K562 (cell line): ENCODE results near the gene TAS2R38. TPM values are rescaled to one million over a fixed set of nuclear protein-coding genes. Genes with fewer than 3 reads are reported as not detected.

Source experiments
- ATAC-seq: fragments of 200-7000 bp; cut with Tn5 transposase; 3 replicates; pipeline ENCODE4 v1.9.1; 2020; ENCODE audit warnings: moderate library complexity
- BruUV-seq: library from RNA; stranded (reverse); fragments of 400-500 nt; replicated peaks from 2 replicates; lab custom pipeline; 2021; lab: Mats Ljungman, UMichigan
- CTCF ChIA-PET: fragments of 300-600 bp; formaldehyde crosslinking; extraction: SDS; loops from one replicate; lab custom pipeline; 2021; ENCODE audit warnings: low intra/inter-chr PET ratio; lab: Yijun Ruan, JAX
- POLR2A ChIA-PET: fragments of 300-600, 350-650 bp; sonication (Branson Sonifier 250); formaldehyde crosslinking; extraction: SDS; loops from one replicate; lab custom pipeline; 2021; ENCODE audit warnings: antibody characterized with exemption, inconsistent platforms; lab: Yijun Ruan, JAX
- DNase-seq, 4 experiments: peaks; one replicate each; pipeline versions ENCODE4 v3.0.0 to v3.0.0-alpha.2; 2011 to 2018; ENCODE audit warnings: low spot score in 3 of 4, mixed read lengths in 3 of 4; ENCODE audit errors: extremely low read depth in 1 of 4
- FAIRE-seq: peaks from 2 replicates; lab custom pipeline; 2011; peaks lifted over from hg19 to GRCh38; lab: Jason Lieb, UNC
- H2AFZ ChIP-seq: 2 replicates; pipeline ENCODE4 v1.6.0; 2011; ENCODE audit warnings: low read depth, low read length, control low read depth, inconsistent platforms
- H3K27ac ChIP-seq: fragments of 200-600 bp; 3 replicates; pipeline ENCODE4 v1.8.0; 2011; ENCODE audit warnings: low read depth, mild to moderate bottlenecking, control low read depth, inconsistent platforms, low read length, moderate library complexity, mixed read lengths; ENCODE audit errors: extremely low read depth
- H3K27me3 ChIP-seq, 2 experiments: fragments of 300-600 bp in 1 of 2; 2 replicates in 1 of 2; 3 replicates in 1 of 2; pipeline versions ENCODE4 v1.6.0 to v1.8.0; 2011; ENCODE audit warnings: inconsistent platforms in 2 of 2, low read length in 2 of 2, mild to moderate bottlenecking in 1 of 2, mixed read lengths in 1 of 2, moderate library complexity in 1 of 2; ENCODE audit not compliant: control insufficient read depth in 2 of 2, insufficient read depth in 2 of 2
- H3K36me3 ChIP-seq: fragments of 300-600 bp; 3 replicates; pipeline ENCODE4 v1.8.0; 2011; ENCODE audit warnings: mild to moderate bottlenecking, low read length, inconsistent platforms; ENCODE audit not compliant: control insufficient read depth, insufficient read depth
- H3K4me1 ChIP-seq, 2 experiments: fragments of 200-600 bp in 1 of 2; replicated peaks in 1 of 2; 2 replicates in 1 of 2; 3 replicates in 1 of 2; pipeline versions ENCODE4 v1.5.1 to v1.8.0; 2011; ENCODE audit warnings: inconsistent platforms in 2 of 2, low read length in 2 of 2, mild to moderate bottlenecking in 1 of 2, mixed read lengths in 1 of 2, moderate library complexity in 1 of 2; ENCODE audit not compliant: control insufficient read depth in 2 of 2, insufficient read depth in 2 of 2
- H3K4me2 ChIP-seq: 2 replicates; pipeline ENCODE4 v1.6.1; 2011; ENCODE audit warnings: low read length, control low read depth, inconsistent platforms, mixed read lengths; ENCODE audit not compliant: insufficient read depth
- H3K4me3 ChIP-seq: fragments of 200-600 bp; sonication (generic), shearing (Covaris generic); 2 replicates; pipeline ENCODE4 v1.5.1; 2016; ENCODE audit warnings: control low read depth, inconsistent platforms
- H3K79me2 ChIP-seq: fragments of 200-600 bp; 3 replicates; pipeline ENCODE4 v1.8.0; 2011; ENCODE audit warnings: low read length, inconsistent platforms; ENCODE audit not compliant: control insufficient read depth, insufficient read depth
- H3K9ac ChIP-seq, 2 experiments: 2 replicates each; pipeline versions ENCODE4 v1.6.0 to v1.6.1; 2011; ENCODE audit warnings: low read depth in 2 of 2, low read length in 2 of 2, control low read depth in 1 of 2, inconsistent platforms in 1 of 2, mild to moderate bottlenecking in 1 of 2, mixed read lengths in 1 of 2; ENCODE audit not compliant: insufficient read depth in 1 of 2
- H3K9me1 ChIP-seq: one replicate; pipeline ENCODE4 v1.6.0; 2011; ENCODE audit warnings: inconsistent platforms, mild to moderate bottlenecking, low read length, moderate library complexity; ENCODE audit not compliant: control insufficient read depth, insufficient read depth
- H3K9me3 ChIP-seq: replicated peaks from 2 replicates; pipeline ENCODE4 v1.5.1; 2011; ENCODE audit warnings: low read depth, low read length, inconsistent platforms; ENCODE audit not compliant: control insufficient read depth, insufficient read depth
- H4K20me1 ChIP-seq: replicated peaks from 2 replicates; pipeline ENCODE4 v1.6.1; 2011; ENCODE audit warnings: low read length, inconsistent platforms, mixed read lengths; ENCODE audit not compliant: control insufficient read depth, insufficient read depth
- BRD4 ChIP-seq: fragments of 200-600 bp; sonication (generic); IDR thresholded peaks from 2 replicates; pipeline ENCODE4 v1.6.1; 2017; ENCODE audit warnings: inconsistent platforms
- CBX2 ChIP-seq: fragments of 200-600 bp; sonication (generic); IDR thresholded peaks from one replicate; pipeline ENCODE4 v1.6.1; 2012; ENCODE audit warnings: mild to moderate bottlenecking, low read length, inconsistent platforms; ENCODE audit not compliant: insufficient read depth, poor library complexity, severe bottlenecking
- CREB3L1 ChIP-seq: fragments of 450-650 bp; IDR thresholded peaks from 2 replicates; pipeline ENCODE4 v1.6.1; 2014; ENCODE audit warnings: low read depth, mild to moderate bottlenecking, moderate library complexity, borderline replicate concordance
- CXXC5 ChIP-seq: fragments of 250-450 bp; sonication (Bioruptor Pico); IDR thresholded peaks from 2 replicates; pipeline ENCODE4 v1.8.0; 2022; ENCODE audit warnings: inconsistent platforms, mild to moderate bottlenecking, moderate library complexity
- FOXA3 ChIP-seq, 2 experiments: fragments of 450-650 bp in 1 of 2; sonication (generic) in 1 of 2; formaldehyde crosslinking; IDR thresholded peaks in 1 of 2; conservative IDR thresholded peaks in 1 of 2; 2 replicates each; pipeline versions ENCODE4 v1.4.0 to v1.8.0; 2020 to 2022; ENCODE audit warnings: mild to moderate bottlenecking in 2 of 2, missing genetic modification reagents in 1 of 2
- HNRNPUL1 ChIP-seq: fragments of 200-400 bp; formaldehyde crosslinking; IDR thresholded peaks from 2 replicates; pipeline ENCODE4 v1.6.1; 2017; ENCODE audit warnings: low read length
- JUN ChIP-seq, 2 experiments: sonication (generic) in 1 of 2; formaldehyde crosslinking in 1 of 2; IDR thresholded peaks; 2 replicates each; pipeline versions ENCODE4 v1.6.1 to v1.8.0; 2012 to 2022; ENCODE audit warnings: borderline replicate concordance in 2 of 2, mild to moderate bottlenecking in 2 of 2, improper control_type of control experiment in 1 of 2, low read depth in 1 of 2, low read length in 1 of 2, missing genetic modification reagents in 1 of 2
- KLF6 ChIP-seq: fragments of 250-450 bp; sonication (Bioruptor Pico); IDR thresholded peaks from 2 replicates; pipeline ENCODE4 v1.4.0; 2020; ENCODE audit warnings: mild to moderate bottlenecking, moderate library complexity, borderline replicate concordance
- RFX5 ChIP-seq: IDR thresholded peaks from 2 replicates; pipeline ENCODE4 v1.6.1; 2011; ENCODE audit warnings: low read depth, mild to moderate bottlenecking, improper control_type of control experiment, low read length
- RFX7 ChIP-seq: fragments of 250-450 bp; sonication (Bioruptor Pico); IDR thresholded peaks from 2 replicates; pipeline ENCODE4 v1.5.1; 2021; ENCODE audit warnings: mild to moderate bottlenecking
- SMARCA5 ChIP-seq: fragments of 450-650 bp; IDR thresholded peaks from 2 replicates; pipeline ENCODE4 v1.6.1; 2016
- SNRNP70 ChIP-seq: fragments of 200-400 bp; formaldehyde crosslinking; optimal IDR thresholded peaks from 2 replicates; pipeline ENCODE3; 2017; ENCODE audit warnings: low read depth, low read length
- TAF15 ChIP-seq: fragments of 200-400 bp; formaldehyde crosslinking; IDR thresholded peaks from 2 replicates; pipeline ENCODE4 v1.6.1; 2017; ENCODE audit warnings: mild to moderate bottlenecking, low read depth, low read length, moderate library complexity
- TOE1 ChIP-seq, 2 experiments: fragments of 450-650 bp in 1 of 2; sonication (generic) in 1 of 2; formaldehyde crosslinking in 1 of 2; IDR thresholded peaks; 2 replicates each; pipeline versions ENCODE4 v1.7.1 to v1.8.0; 2016 to 2022; ENCODE audit warnings: borderline replicate concordance in 2 of 2, mild to moderate bottlenecking in 2 of 2, antibody characterized with exemption in 1 of 2, inconsistent platforms in 1 of 2, low read depth in 1 of 2, missing genetic modification reagents in 1 of 2, moderate library complexity in 1 of 2
- ZNF224 ChIP-seq: sonication (generic); formaldehyde crosslinking; IDR thresholded peaks from 2 replicates; pipeline ENCODE4 v1.8.0; 2022; ENCODE audit warnings: mild to moderate bottlenecking, missing genetic modification reagents
- ZNF589 ChIP-seq: fragments of 200-800 bp; sonication (Bioruptor generic); IDR thresholded peaks from 2 replicates; pipeline ENCODE4 v1.6.1; 2016; ENCODE audit warnings: low read depth, missing genetic modification characterization, missing compliant biosample characterization
- WGBS: fragments of 100-300 bp; shearing (Covaris generic); methylation state at CpG from one replicate; pipeline ENCODE4 v1.1.6; 2016; ENCODE audit warnings: low coverage, mixed read lengths; ENCODE audit not compliant: insufficient coverage; ENCODE audit errors: missing lambda C conversion rate; 5-methylcytosine and 5-hydroxymethylcytosine counted together
- in situ Hi-C: fragments of 300-500 bp; cut with MboI; formaldehyde crosslinking; loops from 4 replicates; pipeline ENCODE4 v1.15.0; 2018; ENCODE audit warnings: inconsistent platforms, mixed read lengths
- intact Hi-C: fragments of 100-400 bp; cut with micrococcal nuclease; formaldehyde crosslinking; loops from 2 replicates; pipeline ENCODE4 v1.14.2; 2022
- polyA plus RNA-seq, 8 experiments: library from polyadenylated mRNA; depleted of rRNA in 4 of 8; stranded (reverse) in 5 of 8; unstranded in 3 of 8; fragments of >200 nt; fragmentation: Nextera tagmentation in 2 of 8; fragmentation: Illumina TruSeq in 1 of 8; extraction: Ambion mirVana in 2 of 8; extraction: Trizol in 1 of 8; gene quantifications; 2 replicates each; pipeline versions ENCODE4 v1.2.1 to v1.2.3, GENCODE V29; 2011 to 2014; ENCODE audit warnings: inconsistent platforms in 1 of 8, missing spikeins in 1 of 8
- total RNA-seq, 7 experiments: library from RNA; depleted of rRNA in 6 of 7; stranded (reverse); fragments of >200 nt in 6 of 7; fragmentation: Illumina TruSeq in 2 of 7; extraction: Trizol in 2 of 7; gene quantifications; 2 replicates each; pipeline versions ENCODE4 v1.2.1 to v1.2.3, GENCODE V29; 2011 to 2021; ENCODE audit warnings: low replicate concordance in 1 of 7
- TF ChIP-seq, protein P1 (sequence below): sonication (generic); formaldehyde crosslinking; IDR thresholded peaks from 2 replicates; pipeline ENCODE4 v1.8.0; 2022; ENCODE audit warnings: missing genetic modification reagents, mild to moderate bottlenecking, borderline replicate concordance
- TF ChIP-seq, protein P2 (sequence below): sonication (generic); formaldehyde crosslinking; IDR thresholded peaks from 2 replicates; pipeline ENCODE4 v1.8.1; 2023; ENCODE audit warnings: mild to moderate bottlenecking, missing genetic modification reagents

The TAS2R38 gene
- total and polyA plus RNA-seq, 9 of the 15 experiments (the other 6 are each of a cell fraction or from before 2014, with no cell fraction given) = not detected

GRCh38 chr7:141991140-141991539, 17.6 kb upstream of the TAS2R38 start:
- H3K27me3 ChIP-seq = no peaks in the 10 kb centered on the region
- DNase-seq (no peak), FAIRE-seq (no peak), ATAC-seq (no peak)
- H3K4me2 ChIP-seq = no peak overlapping the region
- H3K9me3 ChIP-seq = no peaks in the 10 kb centered on the region
- H3K9ac ChIP-seq = no peak overlapping the region
- no peaks in the 10 kb centered on the region for H4K20me1 ChIP-seq
- H3K36me3 ChIP-seq = no peaks in the 10 kb centered on the region
- in situ Hi-C loops = no loop called here
- WGBS = under 1% methylated on average over 6 of the region's 6 CpGs
- no peaks in the 10 kb centered on the region for H3K4me1 ChIP-seq
- H3K79me2 ChIP-seq = no peaks in the 10 kb centered on the region
- CTCF ChIA-PET = no interaction called here
- BruUV-seq = no TSS peak
- no peak overlapping the region for H3K27ac ChIP-seq
- intact Hi-C loops = no loop called here
- POLR2A ChIA-PET = no interaction called here
- H3K4me3 ChIP-seq = no peak overlapping the region
- no peaks in the 10 kb centered on the region for H3K9me1 ChIP-seq
- H2AFZ ChIP-seq = no peak overlapping the region
- TF ChIP-seq ZNF589 (CRISPR knock-in tag) (no peak), JUN (IDR thresholded peaks at IDR 0.05; ENCODE audit: borderline replicate concordance, low read depth, low read length) (no peak), JUN (CRISPR knock-in tag; IDR thresholded peaks at IDR 0.05; ENCODE audit: borderline replicate concordance) (no peak), CXXC5 (CRISPR knock-in tag) (no peak), RFX7 (no peak), TAF15 (no peak), ZNF224 (CRISPR knock-in tag) (no peak), HNRNPUL1 (no peak), BRD4 (no peak), SNRNP70 (no peak), CBX2 (no peak), RFX5 (no peak), KLF6 (CRISPR knock-in tag) (no peak), SMARCA5 (no peak), TOE1 (IDR thresholded peaks at IDR 0.05; ENCODE audit: borderline replicate concordance) (no peak), TOE1 (CRISPR knock-in tag; IDR thresholded peaks at IDR 0.05; ENCODE audit: borderline replicate concordance, low read depth) (no peak), FOXA3 (CRISPR knock-in tag; conservative IDR thresholded peaks at IDR 0.05 in 1 of 2, IDR thresholded peaks at IDR 0.05 in 1 of 2) (no peak), CREB3L1 (no peak)
- TF ChIP-seq, protein P1, sequence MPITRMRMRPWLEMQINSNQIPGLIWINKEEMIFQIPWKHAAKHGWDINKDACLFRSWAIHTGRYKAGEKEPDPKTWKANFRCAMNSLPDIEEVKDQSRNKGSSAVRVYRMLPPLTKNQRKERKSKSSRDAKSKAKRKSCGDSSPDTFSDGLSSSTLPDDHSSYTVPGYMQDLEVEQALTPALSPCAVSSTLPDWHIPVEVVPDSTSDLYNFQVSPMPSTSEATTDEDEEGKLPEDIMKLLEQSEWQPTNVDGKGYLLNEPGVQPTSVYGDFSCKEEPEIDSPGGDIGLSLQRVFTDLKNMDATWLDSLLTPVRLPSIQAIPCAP = no peak
- TF ChIP-seq, protein P2, sequence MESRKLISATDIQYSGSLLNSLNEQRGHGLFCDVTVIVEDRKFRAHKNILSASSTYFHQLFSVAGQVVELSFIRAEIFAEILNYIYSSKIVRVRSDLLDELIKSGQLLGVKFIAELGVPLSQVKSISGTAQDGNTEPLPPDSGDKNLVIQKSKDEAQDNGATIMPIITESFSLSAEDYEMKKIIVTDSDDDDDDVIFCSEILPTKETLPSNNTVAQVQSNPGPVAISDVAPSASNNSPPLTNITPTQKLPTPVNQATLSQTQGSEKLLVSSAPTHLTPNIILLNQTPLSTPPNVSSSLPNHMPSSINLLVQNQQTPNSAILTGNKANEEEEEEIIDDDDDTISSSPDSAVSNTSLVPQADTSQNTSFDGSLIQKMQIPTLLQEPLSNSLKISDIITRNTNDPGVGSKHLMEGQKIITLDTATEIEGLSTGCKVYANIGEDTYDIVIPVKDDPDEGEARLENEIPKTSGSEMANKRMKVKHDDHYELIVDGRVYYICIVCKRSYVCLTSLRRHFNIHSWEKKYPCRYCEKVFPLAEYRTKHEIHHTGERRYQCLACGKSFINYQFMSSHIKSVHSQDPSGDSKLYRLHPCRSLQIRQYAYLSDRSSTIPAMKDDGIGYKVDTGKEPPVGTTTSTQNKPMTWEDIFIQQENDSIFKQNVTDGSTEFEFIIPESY (CRISPR knock-in tag) = no peak
